ENCODE measurements around the gene PEF1. TPM values are rescaled to one million over a fixed set of nuclear protein-coding genes. Genes with fewer than 3 reads are reported as not detected.

Gene PEF1
- total and polyA plus RNA-seq, 2 experiments from 2014 or later = 22.3 to 68.5 TPM

GRCh38 chr1:31685795-31686194 lies 41.1 kb upstream of the PEF1 start:
- TF ChIP-seq ZNF331 (CRISPR knock-in tag; IDR thresholded peaks at IDR 0.05; ENCODE audit: low read depth) (no peak), ZNF114 (CRISPR knock-in tag; IDR thresholded peaks at IDR 0.05) (no peak), NANOG (IDR thresholded peaks at IDR 0.05; ENCODE audit: borderline replicate concordance) (no peak), JUNB (IDR thresholded peaks at IDR 0.05; ENCODE audit: unreplicated experiment) (no peak), STAT1 (IDR thresholded peaks at IDR 0.05; ENCODE audit: unreplicated experiment) (no peak), EZH2phosphoT487 (IDR thresholded peaks at IDR 0.05; ENCODE audit: unreplicated experiment) (no peak)
- TF ChIP-seq, protein P1, sequence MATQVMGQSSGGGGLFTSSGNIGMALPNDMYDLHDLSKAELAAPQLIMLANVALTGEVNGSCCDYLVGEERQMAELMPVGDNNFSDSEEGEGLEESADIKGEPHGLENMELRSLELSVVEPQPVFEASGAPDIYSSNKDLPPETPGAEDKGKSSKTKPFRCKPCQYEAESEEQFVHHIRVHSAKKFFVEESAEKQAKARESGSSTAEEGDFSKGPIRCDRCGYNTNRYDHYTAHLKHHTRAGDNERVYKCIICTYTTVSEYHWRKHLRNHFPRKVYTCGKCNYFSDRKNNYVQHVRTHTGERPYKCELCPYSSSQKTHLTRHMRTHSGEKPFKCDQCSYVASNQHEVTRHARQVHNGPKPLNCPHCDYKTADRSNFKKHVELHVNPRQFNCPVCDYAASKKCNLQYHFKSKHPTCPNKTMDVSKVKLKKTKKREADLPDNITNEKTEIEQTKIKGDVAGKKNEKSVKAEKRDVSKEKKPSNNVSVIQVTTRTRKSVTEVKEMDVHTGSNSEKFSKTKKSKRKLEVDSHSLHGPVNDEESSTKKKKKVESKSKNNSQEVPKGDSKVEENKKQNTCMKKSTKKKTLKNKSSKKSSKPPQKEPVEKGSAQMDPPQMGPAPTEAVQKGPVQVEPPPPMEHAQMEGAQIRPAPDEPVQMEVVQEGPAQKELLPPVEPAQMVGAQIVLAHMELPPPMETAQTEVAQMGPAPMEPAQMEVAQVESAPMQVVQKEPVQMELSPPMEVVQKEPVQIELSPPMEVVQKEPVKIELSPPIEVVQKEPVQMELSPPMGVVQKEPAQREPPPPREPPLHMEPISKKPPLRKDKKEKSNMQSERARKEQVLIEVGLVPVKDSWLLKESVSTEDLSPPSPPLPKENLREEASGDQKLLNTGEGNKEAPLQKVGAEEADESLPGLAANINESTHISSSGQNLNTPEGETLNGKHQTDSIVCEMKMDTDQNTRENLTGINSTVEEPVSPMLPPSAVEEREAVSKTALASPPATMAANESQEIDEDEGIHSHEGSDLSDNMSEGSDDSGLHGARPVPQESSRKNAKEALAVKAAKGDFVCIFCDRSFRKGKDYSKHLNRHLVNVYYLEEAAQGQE (IDR thresholded peaks at IDR 0.05; ENCODE audit: unreplicated experiment) = no peak
- TF ChIP-seq, protein P2, sequence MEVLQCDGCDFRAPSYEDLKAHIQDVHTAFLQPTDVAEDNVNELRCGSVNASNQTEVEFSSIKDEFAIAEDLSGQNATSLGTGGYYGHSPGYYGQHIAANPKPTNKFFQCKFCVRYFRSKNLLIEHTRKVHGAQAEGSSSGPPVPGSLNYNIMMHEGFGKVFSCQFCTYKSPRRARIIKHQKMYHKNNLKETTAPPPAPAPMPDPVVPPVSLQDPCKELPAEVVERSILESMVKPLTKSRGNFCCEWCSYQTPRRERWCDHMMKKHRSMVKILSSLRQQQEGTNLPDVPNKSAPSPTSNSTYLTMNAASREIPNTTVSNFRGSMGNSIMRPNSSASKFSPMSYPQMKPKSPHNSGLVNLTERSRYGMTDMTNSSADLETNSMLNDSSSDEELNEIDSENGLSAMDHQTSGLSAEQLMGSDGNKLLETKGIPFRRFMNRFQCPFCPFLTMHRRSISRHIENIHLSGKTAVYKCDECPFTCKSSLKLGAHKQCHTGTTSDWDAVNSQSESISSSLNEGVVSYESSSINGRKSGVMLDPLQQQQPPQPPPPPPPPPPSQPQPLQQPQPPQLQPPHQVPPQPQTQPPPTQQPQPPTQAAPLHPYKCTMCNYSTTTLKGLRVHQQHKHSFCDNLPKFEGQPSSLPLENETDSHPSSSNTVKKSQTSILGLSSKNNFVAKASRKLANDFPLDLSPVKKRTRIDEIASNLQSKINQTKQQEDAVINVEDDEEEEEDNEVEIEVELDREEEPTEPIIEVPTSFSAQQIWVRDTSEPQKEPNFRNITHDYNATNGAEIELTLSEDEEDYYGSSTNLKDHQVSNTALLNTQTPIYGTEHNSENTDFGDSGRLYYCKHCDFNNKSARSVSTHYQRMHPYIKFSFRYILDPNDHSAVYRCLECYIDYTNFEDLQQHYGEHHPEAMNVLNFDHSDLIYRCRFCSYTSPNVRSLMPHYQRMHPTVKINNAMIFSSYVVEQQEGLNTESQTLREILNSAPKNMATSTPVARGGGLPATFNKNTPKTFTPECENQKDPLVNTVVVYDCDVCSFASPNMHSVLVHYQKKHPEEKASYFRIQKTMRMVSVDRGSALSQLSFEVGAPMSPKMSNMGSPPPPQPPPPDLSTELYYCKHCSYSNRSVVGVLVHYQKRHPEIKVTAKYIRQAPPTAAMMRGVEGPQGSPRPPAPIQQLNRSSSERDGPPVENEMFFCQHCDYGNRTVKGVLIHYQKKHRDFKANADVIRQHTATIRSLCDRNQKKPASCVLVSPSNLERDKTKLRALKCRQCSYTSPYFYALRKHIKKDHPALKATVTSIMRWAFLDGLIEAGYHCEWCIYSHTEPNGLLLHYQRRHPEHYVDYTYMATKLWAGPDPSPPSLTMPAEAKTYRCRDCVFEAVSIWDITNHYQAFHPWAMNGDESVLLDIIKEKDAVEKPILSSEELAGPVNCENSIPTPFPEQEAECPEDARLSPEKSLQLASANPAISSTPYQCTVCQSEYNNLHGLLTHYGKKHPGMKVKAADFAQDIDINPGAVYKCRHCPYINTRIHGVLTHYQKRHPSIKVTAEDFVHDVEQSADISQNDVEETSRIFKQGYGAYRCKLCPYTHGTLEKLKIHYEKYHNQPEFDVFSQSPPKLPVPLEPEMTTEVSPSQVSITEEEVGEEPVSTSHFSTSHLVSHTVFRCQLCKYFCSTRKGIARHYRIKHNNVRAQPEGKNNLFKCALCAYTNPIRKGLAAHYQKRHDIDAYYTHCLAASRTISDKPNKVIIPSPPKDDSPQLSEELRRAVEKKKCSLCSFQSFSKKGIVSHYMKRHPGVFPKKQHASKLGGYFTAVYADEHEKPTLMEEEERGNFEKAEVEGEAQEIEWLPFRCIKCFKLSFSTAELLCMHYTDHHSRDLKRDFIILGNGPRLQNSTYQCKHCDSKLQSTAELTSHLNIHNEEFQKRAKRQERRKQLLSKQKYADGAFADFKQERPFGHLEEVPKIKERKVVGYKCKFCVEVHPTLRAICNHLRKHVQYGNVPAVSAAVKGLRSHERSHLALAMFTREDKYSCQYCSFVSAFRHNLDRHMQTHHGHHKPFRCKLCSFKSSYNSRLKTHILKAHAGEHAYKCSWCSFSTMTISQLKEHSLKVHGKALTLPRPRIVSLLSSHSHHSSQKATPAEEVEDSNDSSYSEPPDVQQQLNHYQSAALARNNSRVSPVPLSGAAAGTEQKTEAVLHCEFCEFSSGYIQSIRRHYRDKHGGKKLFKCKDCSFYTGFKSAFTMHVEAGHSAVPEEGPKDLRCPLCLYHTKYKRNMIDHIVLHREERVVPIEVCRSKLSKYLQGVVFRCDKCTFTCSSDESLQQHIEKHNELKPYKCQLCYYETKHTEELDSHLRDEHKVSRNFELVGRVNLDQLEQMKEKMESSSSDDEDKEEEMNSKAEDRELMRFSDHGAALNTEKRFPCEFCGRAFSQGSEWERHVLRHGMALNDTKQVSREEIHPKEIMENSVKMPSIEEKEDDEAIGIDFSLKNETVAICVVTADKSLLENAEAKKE (CRISPR knock-in tag; IDR thresholded peaks at IDR 0.05) = no peak
- TF ChIP-seq, protein P3, sequence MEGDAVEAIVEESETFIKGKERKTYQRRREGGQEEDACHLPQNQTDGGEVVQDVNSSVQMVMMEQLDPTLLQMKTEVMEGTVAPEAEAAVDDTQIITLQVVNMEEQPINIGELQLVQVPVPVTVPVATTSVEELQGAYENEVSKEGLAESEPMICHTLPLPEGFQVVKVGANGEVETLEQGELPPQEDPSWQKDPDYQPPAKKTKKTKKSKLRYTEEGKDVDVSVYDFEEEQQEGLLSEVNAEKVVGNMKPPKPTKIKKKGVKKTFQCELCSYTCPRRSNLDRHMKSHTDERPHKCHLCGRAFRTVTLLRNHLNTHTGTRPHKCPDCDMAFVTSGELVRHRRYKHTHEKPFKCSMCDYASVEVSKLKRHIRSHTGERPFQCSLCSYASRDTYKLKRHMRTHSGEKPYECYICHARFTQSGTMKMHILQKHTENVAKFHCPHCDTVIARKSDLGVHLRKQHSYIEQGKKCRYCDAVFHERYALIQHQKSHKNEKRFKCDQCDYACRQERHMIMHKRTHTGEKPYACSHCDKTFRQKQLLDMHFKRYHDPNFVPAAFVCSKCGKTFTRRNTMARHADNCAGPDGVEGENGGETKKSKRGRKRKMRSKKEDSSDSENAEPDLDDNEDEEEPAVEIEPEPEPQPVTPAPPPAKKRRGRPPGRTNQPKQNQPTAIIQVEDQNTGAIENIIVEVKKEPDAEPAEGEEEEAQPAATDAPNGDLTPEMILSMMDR (conservative IDR thresholded peaks at IDR 0.05; ENCODE audit: low read depth in 2 of 2) = no peak
- TF ChIP-seq, protein P4, sequence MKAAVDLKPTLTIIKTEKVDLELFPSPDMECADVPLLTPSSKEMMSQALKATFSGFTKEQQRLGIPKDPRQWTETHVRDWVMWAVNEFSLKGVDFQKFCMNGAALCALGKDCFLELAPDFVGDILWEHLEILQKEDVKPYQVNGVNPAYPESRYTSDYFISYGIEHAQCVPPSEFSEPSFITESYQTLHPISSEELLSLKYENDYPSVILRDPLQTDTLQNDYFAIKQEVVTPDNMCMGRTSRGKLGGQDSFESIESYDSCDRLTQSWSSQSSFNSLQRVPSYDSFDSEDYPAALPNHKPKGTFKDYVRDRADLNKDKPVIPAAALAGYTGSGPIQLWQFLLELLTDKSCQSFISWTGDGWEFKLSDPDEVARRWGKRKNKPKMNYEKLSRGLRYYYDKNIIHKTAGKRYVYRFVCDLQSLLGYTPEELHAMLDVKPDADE (IDR thresholded peaks at IDR 0.05) = no peak
- H3K4me3 ChIP-seq = no peak overlapping the region
- H3K27me3 ChIP-seq (ENCODE audit: insufficient read depth) = no peaks in the 10 kb centered on the region
- H3K27ac ChIP-seq (ENCODE audit: low read depth) = no peak overlapping the region
- H2AFZ ChIP-seq = no peak overlapping the region
- no peaks in the 10 kb centered on the region for H3K4me1 ChIP-seq (ENCODE audit: insufficient read depth)
- no peaks in the 10 kb centered on the region for H3K79me2 ChIP-seq (replicated peaks; ENCODE audit: insufficient read depth)
- Mint-ChIP-seq H3K36me3 (ENCODE audit: low read depth) (no peaks in the 10 kb centered on the region), H3K27me3 (ENCODE audit: insufficient read depth, low read depth, poor library complexity) (peaks cover 13% of the 10 kb centered on the region), H3K27ac (no peak overlapping the region), H3K4me1 (peaks cover 24% of the 10 kb centered on the region), H3K9me3 (no peaks in the 10 kb centered on the region; the same call in 2 of the 3 replicates), H3K4me3 (no peak overlapping the region)
- DNase-seq (ENCODE audit: low spot score) = no peak
- H3K4me2 ChIP-seq = no peak overlapping the region
- no peaks in the 10 kb centered on the region for H3K36me3 ChIP-seq (ENCODE audit: insufficient read depth)
- no peak for ATAC-seq
- no peaks in the 10 kb centered on the region for H4K20me1 ChIP-seq (replicated peaks; ENCODE audit: insufficient read depth)
- no peaks in the 10 kb centered on the region for H3F3A ChIP-seq (replicated peaks; ENCODE audit: low read depth)
- no peaks in the 10 kb centered on the region for H3K9me2 ChIP-seq (ENCODE audit: insufficient read depth)

Data from GM23338 (cell line).